GM21423 (cell line): ENCODE results near the gene CHCHD3.

Experiments used
- ATAC-seq: cut with Tn5 transposase; IDR thresholded peaks from one replicate; pipeline ENCODE4 v1.9.1; 2021; ENCODE audit warnings: mild to moderate bottlenecking, moderate library complexity; ENCODE audit not compliant: unreplicated experiment

The CHCHD3 gene

GRCh38 chr7:132830941-132831340 is 250.9 kb downstream of the CHCHD3 start:
- ATAC-seq: no peak

- ATAC-seq: no peak
Measured at GRCh38 chr7:132828502-132828901, 253.4 kb downstream of the CHCHD3 start.

- ATAC-seq: no peak
Measured at GRCh38 chr7:132825932-132826835, 255.7 kb downstream of the CHCHD3 start.

GRCh38 chr7:132825222-132825621 is 256.7 kb downstream of the CHCHD3 start:
- ATAC-seq: no peak

GRCh38 chr7:132819648-132820047 is 262.2 kb downstream of the CHCHD3 start:
- ATAC-seq: no peak

GRCh38 chr7:132817949-132818348 is 263.9 kb downstream of the CHCHD3 start:
- no peak for ATAC-seq

GRCh38 chr7:132815696-132816311 is 266.1 kb downstream of the CHCHD3 start:
- ATAC-seq: no peak

GRCh38 chr7:132815130-132815529 is 266.8 kb downstream of the CHCHD3 start:
- no peak for ATAC-seq

GRCh38 chr7:132810561-132810960 is 271.3 kb downstream of the CHCHD3 start:
- no peak for ATAC-seq

- no peak for ATAC-seq
Measured at GRCh38 chr7:132806834-132807233, 275.1 kb downstream of the CHCHD3 start.

- ATAC-seq: no peak
Measured at GRCh38 chr7:132805766-132806165, 276.1 kb downstream of the CHCHD3 start.

- ATAC-seq: no peak
Measured at GRCh38 chr7:132804849-132805485, 276.9 kb downstream of the CHCHD3 start.

GRCh38 chr7:132800522-132800921 is 281.4 kb downstream of the CHCHD3 start:
- no peak for ATAC-seq

GRCh38 chr7:132799081-132799413 is 282.8 kb downstream of the CHCHD3 start:
- no peak for ATAC-seq

GRCh38 chr7:132797152-132797551 is 284.7 kb downstream of the CHCHD3 start:
- ATAC-seq: no peak

GRCh38 chr7:132793474-132793873 is 288.4 kb downstream of the CHCHD3 start:
- ATAC-seq: no peak

- ATAC-seq: no peak
Measured at GRCh38 chr7:132791036-132791435, 290.9 kb downstream of the CHCHD3 start.

- no peak for ATAC-seq
Measured at GRCh38 chr7:132790104-132790503, 291.8 kb downstream of the CHCHD3 start.

- ATAC-seq: no peak
Measured at GRCh38 chr7:132789281-132789680, 292.6 kb downstream of the CHCHD3 start.

- no peak for ATAC-seq
Measured at GRCh38 chr7:132785870-132786269, 296.0 kb downstream of the CHCHD3 start.

- no peak for ATAC-seq
Measured at GRCh38 chr7:132784406-132784805, 297.5 kb downstream of the CHCHD3 start.

- no peak for ATAC-seq
Measured at GRCh38 chr7:132783824-132784223, 298.1 kb downstream of the CHCHD3 start.
